Ishikawa (cell line): Measurements from ENCODE around the gene USHBP1.

Experiments used
- CEBPB ChIP-seq: IDR thresholded peaks from 2 replicates; pipeline ENCODE4 v1.6.1; 2012
- CREB1 ChIP-seq: IDR thresholded peaks from 2 replicates; pipeline ENCODE4 v1.6.1; 2012; ENCODE audit warnings: low read depth
- EGR1 ChIP-seq: IDR thresholded peaks from 2 replicates; pipeline ENCODE4 v1.6.1; 2012
- EP300 ChIP-seq: IDR thresholded peaks from 2 replicates; pipeline ENCODE4 v1.6.1; 2012; ENCODE audit warnings: borderline replicate concordance
- FOXM1 ChIP-seq: IDR thresholded peaks from 2 replicates; pipeline ENCODE4 v1.6.1; 2012; ENCODE audit warnings: low read depth, borderline replicate concordance
- NFIC ChIP-seq: IDR thresholded peaks from 2 replicates; pipeline ENCODE4 v1.6.1; 2012
- RAD21 ChIP-seq: IDR thresholded peaks from 2 replicates; pipeline ENCODE4 v1.6.1; 2012; ENCODE audit warnings: low read depth
- TAF1 ChIP-seq: IDR thresholded peaks from 2 replicates; pipeline ENCODE4 v1.6.1; 2012; ENCODE audit warnings: low read depth, mild to moderate bottlenecking
- TCF12 ChIP-seq: IDR thresholded peaks from 2 replicates; pipeline ENCODE4 v1.6.1; 2012; ENCODE audit warnings: low read depth
- TEAD4 ChIP-seq: IDR thresholded peaks from 2 replicates; pipeline ENCODE4 v1.6.1; 2012
- USF1 ChIP-seq: IDR thresholded peaks from 2 replicates; pipeline ENCODE4 v1.6.1; 2012
- YY1 ChIP-seq: IDR thresholded peaks from 2 replicates; pipeline ENCODE4 v1.6.1; 2012; ENCODE audit warnings: low read depth
- ZBTB7A ChIP-seq: IDR thresholded peaks from 2 replicates; pipeline ENCODE4 v1.6.1; 2012; ENCODE audit warnings: low read depth
- TF ChIP-seq, protein P1 (sequence below): IDR thresholded peaks from 2 replicates; pipeline ENCODE4 v1.6.1; 2012; ENCODE audit warnings: low read depth, mild to moderate bottlenecking
- TF ChIP-seq, protein P2 (sequence below): IDR thresholded peaks from 2 replicates; pipeline ENCODE4 v1.6.1; 2012

The USHBP1 gene, protein sequence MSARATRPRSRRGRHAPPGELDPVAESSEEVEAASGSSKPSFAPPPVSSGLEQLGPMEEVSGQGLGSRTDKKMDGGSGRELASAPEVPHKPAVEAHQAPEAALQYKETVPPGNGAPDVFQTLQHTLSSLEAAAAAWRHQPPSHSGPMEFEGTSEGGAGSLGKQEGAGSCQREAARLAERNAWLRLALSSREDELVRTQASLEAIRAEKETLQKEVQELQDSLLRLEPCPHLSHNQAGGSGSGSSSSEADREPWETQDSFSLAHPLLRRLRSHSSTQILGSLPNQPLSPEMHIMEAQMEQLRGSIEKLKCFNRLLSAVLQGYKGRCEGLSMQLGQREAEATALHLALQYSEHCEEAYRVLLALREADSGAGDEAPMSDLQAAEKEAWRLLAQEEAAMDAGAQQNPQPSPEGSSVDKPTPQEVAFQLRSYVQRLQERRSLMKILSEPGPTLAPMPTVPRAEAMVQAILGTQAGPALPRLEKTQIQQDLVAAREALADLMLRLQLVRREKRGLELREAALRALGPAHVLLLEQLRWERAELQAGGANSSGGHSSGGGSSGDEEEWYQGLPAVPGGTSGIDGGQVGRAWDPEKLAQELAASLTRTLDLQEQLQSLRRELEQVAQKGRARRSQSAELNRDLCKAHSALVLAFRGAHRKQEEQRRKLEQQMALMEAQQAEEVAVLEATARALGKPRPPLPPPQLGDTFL

DNA sequence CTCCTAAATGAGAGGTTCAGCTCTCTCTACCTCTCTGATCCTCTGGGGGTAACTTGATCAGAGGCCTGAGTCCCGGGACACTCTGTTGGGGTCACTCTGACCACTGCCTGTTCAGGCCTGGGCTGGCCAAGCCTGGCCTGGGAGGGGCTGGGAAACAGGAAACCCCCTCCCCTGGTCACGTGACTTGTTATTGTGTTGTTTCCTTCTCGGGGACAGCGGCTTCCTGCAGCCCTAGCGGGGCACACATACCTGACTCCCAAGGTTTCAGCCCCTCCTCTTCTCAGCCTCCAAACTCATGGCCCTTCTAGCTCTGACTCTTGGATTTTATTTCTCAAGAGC, at the start of gene USHBP1:
Gene USHBP1 (minus strand): TSS at position 105 of the 339 bp plus-strand sequence. CDS start 446 bp downstream, outside the sequence.
- TF ChIP-seq, protein P1, sequence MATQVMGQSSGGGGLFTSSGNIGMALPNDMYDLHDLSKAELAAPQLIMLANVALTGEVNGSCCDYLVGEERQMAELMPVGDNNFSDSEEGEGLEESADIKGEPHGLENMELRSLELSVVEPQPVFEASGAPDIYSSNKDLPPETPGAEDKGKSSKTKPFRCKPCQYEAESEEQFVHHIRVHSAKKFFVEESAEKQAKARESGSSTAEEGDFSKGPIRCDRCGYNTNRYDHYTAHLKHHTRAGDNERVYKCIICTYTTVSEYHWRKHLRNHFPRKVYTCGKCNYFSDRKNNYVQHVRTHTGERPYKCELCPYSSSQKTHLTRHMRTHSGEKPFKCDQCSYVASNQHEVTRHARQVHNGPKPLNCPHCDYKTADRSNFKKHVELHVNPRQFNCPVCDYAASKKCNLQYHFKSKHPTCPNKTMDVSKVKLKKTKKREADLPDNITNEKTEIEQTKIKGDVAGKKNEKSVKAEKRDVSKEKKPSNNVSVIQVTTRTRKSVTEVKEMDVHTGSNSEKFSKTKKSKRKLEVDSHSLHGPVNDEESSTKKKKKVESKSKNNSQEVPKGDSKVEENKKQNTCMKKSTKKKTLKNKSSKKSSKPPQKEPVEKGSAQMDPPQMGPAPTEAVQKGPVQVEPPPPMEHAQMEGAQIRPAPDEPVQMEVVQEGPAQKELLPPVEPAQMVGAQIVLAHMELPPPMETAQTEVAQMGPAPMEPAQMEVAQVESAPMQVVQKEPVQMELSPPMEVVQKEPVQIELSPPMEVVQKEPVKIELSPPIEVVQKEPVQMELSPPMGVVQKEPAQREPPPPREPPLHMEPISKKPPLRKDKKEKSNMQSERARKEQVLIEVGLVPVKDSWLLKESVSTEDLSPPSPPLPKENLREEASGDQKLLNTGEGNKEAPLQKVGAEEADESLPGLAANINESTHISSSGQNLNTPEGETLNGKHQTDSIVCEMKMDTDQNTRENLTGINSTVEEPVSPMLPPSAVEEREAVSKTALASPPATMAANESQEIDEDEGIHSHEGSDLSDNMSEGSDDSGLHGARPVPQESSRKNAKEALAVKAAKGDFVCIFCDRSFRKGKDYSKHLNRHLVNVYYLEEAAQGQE: no peak
- TF ChIP-seq TAF1: no peak
- TF ChIP-seq USF1: peak; percentile 63
- no peak for TF ChIP-seq CEBPB
- TF ChIP-seq, protein P2, sequence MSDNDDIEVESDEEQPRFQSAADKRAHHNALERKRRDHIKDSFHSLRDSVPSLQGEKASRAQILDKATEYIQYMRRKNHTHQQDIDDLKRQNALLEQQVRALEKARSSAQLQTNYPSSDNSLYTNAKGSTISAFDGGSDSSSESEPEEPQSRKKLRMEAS: no peak
- no peak for TF ChIP-seq YY1
- no peak for TF ChIP-seq CREB1
- no peak for TF ChIP-seq EP300

DNA sequence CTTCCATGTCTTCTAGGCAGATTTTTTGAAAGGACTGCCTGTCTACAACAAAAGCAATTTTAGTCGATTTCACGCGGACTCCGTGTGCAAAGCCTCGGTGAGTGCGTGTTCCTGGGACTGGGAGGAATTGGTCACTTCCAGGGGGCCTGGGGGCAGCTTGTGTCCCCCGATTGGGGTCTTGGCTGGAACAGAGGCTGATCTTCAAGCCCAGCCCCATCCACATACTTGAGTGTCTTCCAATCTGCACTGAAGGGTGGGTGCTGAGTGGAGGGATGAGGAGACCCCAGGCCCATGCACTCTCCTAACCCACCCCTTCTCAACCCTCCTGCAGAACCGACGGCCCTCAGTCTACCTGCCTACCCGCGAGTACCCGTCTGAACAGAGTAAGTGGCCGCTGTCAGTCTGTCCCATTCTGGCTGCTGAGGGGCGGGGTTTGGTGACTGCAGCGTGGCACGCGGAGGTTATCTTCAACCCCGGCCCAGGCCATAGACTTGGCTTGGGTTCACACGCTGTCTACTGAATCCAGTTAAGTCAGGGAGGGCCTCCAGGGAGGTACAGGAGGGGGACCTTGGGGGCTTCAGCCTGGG, 49.6 kb upstream of the USHBP1 start:
- no peak for TF ChIP-seq CREB1
- no peak for TF ChIP-seq ZBTB7A
- TF ChIP-seq, protein P2: no peak
- no peak for TF ChIP-seq TCF12
- TF ChIP-seq TEAD4: no peak
- TF ChIP-seq, protein P1: no peak
- no peak for TF ChIP-seq NFIC
- TF ChIP-seq TAF1: no peak
- TF ChIP-seq EGR1: no peak
- TF ChIP-seq CEBPB: no peak
- no peak for TF ChIP-seq RAD21
- no peak for TF ChIP-seq USF1
- no peak for TF ChIP-seq YY1
- no peak for TF ChIP-seq EP300
- no peak for TF ChIP-seq FOXM1

GRCh38 chr19:17312189-17313113, 47.9 kb upstream of the USHBP1 start:
- TF ChIP-seq TCF12 (no peak), YY1 (no peak), TAF1 (no peak), NFIC (no peak), CREB1 (no peak), RAD21 (no peak), FOXM1 (no peak), EGR1 (no peak), ZBTB7A (no peak), EP300 (no peak), USF1 (no peak), TEAD4 (no peak), CEBPB (no peak)
- TF ChIP-seq, protein P1: no peak
- TF ChIP-seq, protein P2: no peak
